ENCODE data around the gene FAT2. TPM values are rescaled to one million over a fixed set of nuclear protein-coding genes. Genes with fewer than 3 reads are reported as not detected.

FAT2 gene
- total and polyA plus RNA-seq, 2 experiments from 2014 or later: 0.06 to 0.59 TPM

DNA sequence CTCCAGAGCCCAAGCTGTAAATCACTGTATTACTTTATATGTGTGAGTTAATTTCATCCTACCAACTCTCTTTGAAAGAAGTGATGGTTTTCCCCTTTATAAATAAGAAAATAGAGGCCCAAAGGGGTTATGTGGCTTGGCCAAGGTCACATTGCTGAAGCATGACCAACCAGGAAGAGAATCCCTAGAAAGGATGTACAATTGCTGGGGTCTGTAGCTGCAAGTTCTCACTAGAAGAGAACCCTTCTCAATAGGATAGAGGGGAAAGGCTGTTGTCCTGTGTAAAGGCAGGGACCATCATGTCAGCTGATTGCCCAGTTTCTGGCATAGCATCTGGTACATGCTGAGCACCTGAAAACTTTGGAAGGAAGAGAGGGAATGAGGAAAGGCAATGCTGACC lies 39.0 kb upstream of the FAT2 start:
- Mint-ChIP-seq H3K9me3 (no peaks in the 10 kb centered on the region; the same call in 2 of the 3 replicates), H3K36me3 (ENCODE audit: low read depth) (no peaks in the 10 kb centered on the region)
- H3K4me1 ChIP-seq (ENCODE audit: insufficient read depth): no peaks in the 10 kb centered on the region; the same call in 1 of the 2 replicates

More for the DNA sequence above, 39.0 kb upstream of the FAT2 start:
- no peak for ATAC-seq
- no peak overlapping the region for H2AFZ ChIP-seq
- H3K4me2 ChIP-seq: no peak overlapping the region
- no peak overlapping the region for H3K4me3 Mint-ChIP-seq
- no peak overlapping the region for H3K4me3 ChIP-seq
- H3K4me1 Mint-ChIP-seq: peaks cover 2% of the 10 kb centered on the region; the same call in 2 of the 3 replicates
- no peaks in the 10 kb centered on the region for H4K20me1 ChIP-seq (replicated peaks; ENCODE audit: insufficient read depth)
- no peaks in the 10 kb centered on the region for H3K79me2 ChIP-seq (replicated peaks; ENCODE audit: insufficient read depth)
- TF ChIP-seq EZH2 (IDR thresholded peaks at IDR 0.05; ENCODE audit: low read depth, unreplicated experiment) (no peak), ZNF331 (CRISPR knock-in tag; IDR thresholded peaks at IDR 0.05; ENCODE audit: low read depth) (no peak), NANOG (IDR thresholded peaks at IDR 0.05; ENCODE audit: borderline replicate concordance) (no peak), CREB1 (CRISPR knock-in tag; IDR thresholded peaks at IDR 0.05; ENCODE audit: low read depth) (no peak)
- TF ChIP-seq, protein P1, sequence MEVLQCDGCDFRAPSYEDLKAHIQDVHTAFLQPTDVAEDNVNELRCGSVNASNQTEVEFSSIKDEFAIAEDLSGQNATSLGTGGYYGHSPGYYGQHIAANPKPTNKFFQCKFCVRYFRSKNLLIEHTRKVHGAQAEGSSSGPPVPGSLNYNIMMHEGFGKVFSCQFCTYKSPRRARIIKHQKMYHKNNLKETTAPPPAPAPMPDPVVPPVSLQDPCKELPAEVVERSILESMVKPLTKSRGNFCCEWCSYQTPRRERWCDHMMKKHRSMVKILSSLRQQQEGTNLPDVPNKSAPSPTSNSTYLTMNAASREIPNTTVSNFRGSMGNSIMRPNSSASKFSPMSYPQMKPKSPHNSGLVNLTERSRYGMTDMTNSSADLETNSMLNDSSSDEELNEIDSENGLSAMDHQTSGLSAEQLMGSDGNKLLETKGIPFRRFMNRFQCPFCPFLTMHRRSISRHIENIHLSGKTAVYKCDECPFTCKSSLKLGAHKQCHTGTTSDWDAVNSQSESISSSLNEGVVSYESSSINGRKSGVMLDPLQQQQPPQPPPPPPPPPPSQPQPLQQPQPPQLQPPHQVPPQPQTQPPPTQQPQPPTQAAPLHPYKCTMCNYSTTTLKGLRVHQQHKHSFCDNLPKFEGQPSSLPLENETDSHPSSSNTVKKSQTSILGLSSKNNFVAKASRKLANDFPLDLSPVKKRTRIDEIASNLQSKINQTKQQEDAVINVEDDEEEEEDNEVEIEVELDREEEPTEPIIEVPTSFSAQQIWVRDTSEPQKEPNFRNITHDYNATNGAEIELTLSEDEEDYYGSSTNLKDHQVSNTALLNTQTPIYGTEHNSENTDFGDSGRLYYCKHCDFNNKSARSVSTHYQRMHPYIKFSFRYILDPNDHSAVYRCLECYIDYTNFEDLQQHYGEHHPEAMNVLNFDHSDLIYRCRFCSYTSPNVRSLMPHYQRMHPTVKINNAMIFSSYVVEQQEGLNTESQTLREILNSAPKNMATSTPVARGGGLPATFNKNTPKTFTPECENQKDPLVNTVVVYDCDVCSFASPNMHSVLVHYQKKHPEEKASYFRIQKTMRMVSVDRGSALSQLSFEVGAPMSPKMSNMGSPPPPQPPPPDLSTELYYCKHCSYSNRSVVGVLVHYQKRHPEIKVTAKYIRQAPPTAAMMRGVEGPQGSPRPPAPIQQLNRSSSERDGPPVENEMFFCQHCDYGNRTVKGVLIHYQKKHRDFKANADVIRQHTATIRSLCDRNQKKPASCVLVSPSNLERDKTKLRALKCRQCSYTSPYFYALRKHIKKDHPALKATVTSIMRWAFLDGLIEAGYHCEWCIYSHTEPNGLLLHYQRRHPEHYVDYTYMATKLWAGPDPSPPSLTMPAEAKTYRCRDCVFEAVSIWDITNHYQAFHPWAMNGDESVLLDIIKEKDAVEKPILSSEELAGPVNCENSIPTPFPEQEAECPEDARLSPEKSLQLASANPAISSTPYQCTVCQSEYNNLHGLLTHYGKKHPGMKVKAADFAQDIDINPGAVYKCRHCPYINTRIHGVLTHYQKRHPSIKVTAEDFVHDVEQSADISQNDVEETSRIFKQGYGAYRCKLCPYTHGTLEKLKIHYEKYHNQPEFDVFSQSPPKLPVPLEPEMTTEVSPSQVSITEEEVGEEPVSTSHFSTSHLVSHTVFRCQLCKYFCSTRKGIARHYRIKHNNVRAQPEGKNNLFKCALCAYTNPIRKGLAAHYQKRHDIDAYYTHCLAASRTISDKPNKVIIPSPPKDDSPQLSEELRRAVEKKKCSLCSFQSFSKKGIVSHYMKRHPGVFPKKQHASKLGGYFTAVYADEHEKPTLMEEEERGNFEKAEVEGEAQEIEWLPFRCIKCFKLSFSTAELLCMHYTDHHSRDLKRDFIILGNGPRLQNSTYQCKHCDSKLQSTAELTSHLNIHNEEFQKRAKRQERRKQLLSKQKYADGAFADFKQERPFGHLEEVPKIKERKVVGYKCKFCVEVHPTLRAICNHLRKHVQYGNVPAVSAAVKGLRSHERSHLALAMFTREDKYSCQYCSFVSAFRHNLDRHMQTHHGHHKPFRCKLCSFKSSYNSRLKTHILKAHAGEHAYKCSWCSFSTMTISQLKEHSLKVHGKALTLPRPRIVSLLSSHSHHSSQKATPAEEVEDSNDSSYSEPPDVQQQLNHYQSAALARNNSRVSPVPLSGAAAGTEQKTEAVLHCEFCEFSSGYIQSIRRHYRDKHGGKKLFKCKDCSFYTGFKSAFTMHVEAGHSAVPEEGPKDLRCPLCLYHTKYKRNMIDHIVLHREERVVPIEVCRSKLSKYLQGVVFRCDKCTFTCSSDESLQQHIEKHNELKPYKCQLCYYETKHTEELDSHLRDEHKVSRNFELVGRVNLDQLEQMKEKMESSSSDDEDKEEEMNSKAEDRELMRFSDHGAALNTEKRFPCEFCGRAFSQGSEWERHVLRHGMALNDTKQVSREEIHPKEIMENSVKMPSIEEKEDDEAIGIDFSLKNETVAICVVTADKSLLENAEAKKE (CRISPR knock-in tag; IDR thresholded peaks at IDR 0.05): no peak
- H3K27ac Mint-ChIP-seq: no peak overlapping the region
- H3F3A ChIP-seq (replicated peaks; ENCODE audit: low read depth): no peaks in the 10 kb centered on the region
- no peaks in the 10 kb centered on the region for H3K27me3 ChIP-seq (ENCODE audit: insufficient read depth)
- H3K9me2 ChIP-seq (ENCODE audit: insufficient read depth): no peaks in the 10 kb centered on the region
- no peak for DNase-seq (ENCODE audit: low spot score)
- H3K36me3 ChIP-seq (ENCODE audit: insufficient read depth): no peaks in the 10 kb centered on the region
- H3K27ac ChIP-seq (ENCODE audit: low read depth): no peak overlapping the region
- peaks cover 4% of the 10 kb centered on the region for H3K27me3 Mint-ChIP-seq (ENCODE audit: insufficient read depth, low read depth, poor library complexity)
